ENCODE results near the gene BLM. TPM values are rescaled to one million over a fixed set of nuclear protein-coding genes. Genes with fewer than 3 reads are reported as not detected.

BLM gene
- total RNA-seq, 1 donor from 2014 or later, result 74.7 TPM

DNA sequence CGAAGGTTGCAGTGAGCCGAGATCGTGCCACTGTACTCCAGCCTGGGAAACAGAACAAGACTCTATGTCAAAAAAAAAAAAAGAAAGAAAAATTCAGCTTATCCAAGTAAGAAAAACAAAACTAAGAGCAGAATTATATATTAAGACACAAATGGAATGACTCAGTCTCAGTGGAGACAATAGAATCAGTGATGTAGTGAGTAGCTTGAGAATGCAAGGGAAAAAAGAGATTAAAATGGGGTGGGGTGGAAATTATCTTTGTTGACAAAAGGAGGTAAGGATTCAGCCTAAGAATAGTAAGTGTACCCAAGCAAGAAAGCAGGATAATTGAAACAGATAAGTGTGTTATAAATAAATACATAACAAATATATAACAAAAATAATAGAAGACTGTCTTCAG, 70.7 kb downstream of the BLM start:
- intact Hi-C loops (cut with micrococcal nuclease), result no loop called here

DNA sequence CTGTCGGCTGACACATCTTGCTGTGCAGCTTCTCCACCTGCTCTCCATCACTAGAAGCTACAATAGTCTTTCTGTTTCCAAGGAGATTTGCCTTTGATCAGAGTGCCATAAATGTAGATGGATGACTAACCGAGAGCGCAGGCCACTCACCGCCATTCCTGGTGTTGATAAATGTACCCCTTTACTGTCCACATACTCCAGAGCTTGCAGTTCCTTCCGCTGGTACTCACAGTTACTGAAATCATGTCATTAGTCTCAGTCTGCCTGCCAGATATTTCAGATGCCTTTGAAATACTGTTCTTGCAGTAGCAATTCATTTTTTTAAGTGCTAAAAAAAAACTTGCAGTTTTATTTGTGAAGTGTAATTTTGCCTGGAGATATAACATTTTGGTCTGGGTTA, 72.3 kb downstream of the BLM start:
- intact Hi-C loops (cut with micrococcal nuclease), result no loop called here

DNA sequence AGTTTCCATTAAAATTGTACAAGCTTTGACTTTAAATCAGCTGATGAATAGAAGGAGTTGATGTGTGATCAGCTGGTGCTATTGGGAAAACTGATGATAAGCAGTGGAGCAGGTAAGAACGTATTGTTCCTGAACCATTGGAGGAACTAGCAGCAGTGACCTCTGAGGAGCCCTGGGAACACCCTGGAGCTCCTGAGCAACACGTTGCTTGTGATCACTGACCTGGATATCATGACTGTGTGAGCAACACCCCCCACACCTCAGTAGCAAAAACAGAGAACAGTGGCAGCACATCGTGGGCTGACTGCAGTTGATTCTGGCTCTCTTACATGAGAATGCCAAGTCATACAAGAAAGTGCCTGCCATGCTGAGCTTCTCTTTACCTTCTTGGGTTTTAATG, 72.9 kb downstream of the BLM start:
- intact Hi-C loops (cut with micrococcal nuclease), result no loop called here

DNA sequence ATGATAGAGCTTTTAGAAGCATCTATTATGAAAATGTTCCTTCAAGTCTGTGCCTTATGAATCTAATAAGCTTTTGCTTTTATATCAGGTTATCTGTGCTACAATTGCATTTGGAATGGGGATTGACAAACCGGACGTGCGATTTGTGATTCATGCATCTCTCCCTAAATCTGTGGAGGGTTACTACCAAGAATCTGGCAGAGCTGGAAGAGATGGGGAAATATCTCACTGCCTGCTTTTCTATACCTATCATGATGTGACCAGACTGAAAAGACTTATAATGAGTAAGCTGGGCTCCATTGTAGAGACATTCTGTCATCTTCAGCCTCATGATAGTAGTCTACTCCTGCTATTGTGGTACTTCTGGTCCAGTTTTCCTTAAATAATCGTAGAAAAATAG, 73.4 kb downstream of the BLM start:
- intact Hi-C loops (cut with micrococcal nuclease), result no loop called here

DNA sequence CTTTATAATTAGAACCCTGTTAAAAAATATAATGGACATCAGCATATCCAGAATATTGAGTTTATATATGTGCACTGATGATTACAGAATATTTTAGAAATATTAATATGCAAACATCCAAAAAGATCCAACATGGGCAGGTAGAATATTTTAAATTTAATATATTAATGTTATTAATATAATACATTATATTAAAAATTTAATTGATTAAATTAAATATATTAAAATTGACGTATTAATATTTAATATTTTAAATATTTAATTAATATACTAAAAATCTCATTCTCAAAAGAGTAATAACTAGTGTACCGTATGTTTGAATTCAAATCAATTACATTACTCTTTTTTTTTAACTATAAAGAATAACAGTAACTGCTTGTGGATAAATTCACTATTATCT, 77.4 kb downstream of the BLM start:
- intact Hi-C loops (cut with micrococcal nuclease), result no loop called here

DNA sequence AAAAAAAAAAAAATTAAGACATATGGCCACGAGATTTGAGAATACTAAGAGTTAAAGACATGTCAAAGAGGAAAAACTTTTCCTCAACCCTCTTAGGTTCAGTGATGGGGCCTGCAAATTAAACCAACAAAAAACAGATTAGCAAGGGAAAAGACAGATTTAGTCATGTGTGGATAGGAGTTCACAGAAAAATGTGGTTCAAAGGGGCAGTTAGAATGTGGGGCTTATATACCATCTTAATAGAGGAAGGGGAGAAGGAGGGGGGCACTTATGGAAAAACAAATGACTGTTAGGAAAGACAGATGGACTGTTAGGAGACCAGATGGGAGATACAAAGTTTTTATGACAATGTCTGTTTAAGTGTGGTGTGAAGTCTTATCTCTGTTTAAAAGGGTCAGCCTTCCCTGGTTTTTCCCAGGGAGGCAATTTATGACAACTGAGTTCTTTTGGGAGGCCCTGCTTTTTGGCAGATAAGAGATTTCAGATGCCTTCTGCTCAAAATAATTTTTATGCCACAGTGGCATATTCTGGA, 82.6 kb downstream of the BLM start:
- intact Hi-C loops (cut with micrococcal nuclease), result no loop called here

DNA sequence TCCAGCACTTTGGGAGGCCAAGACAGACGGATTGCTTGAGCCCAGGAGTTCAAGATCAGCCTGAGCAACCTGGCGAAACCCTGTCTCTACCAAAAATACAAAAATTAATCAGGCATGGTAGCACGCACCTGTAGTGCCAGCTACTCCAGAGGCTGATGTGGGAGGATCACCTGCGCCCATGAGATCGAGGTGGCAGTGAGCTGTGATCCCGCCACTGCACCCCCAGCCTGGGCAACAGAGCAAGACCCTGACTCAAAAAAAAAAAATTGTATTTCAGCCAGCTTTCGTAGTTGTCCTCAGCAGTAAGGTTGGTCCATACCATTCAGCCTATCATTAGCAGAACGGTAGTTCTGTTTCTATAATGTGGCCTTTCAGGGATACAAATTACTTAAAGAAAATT, 84.7 kb downstream of the BLM start:
- intact Hi-C loops (cut with micrococcal nuclease), result no loop called here

DNA sequence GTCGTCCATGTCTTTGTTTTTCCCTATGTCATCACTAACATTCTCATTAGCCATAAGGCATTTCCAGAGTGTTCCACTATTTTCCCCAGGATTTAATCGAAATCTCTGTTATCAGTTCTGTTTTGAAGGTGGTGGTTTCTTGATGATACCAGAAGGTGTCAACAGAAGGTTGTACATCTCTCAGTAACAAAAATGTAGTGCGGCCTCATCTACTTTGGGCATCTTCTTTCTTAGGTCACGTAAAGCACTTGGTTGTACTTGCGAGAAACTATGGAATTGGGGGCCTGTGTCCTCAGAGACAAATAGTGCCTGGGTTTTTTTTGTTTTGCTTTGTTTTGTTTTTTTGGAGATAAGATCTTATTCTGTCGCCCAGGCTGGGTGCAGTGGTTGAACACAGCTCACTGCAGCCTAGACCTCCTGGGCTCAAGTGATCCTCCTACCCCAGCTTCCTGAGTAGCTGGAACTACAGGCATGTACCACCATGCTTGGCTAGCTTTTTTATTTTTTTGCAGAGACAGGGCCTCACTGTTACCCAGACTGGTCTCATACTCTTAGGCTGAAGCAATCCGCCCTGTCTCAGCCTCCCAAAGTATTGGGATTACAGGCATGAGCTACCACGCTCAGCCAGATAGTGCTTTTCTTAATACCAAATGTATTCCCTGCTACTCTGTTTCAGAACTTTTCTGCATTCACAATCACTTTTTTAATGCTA, 90.1 kb downstream of the BLM start:
- intact Hi-C loops (cut with micrococcal nuclease), result loop anchor here (1.0 to 2.0 kb wide), 3 partner anchors 8 to 90 kb away; partner anchors contain the start of gene BLM

DNA sequence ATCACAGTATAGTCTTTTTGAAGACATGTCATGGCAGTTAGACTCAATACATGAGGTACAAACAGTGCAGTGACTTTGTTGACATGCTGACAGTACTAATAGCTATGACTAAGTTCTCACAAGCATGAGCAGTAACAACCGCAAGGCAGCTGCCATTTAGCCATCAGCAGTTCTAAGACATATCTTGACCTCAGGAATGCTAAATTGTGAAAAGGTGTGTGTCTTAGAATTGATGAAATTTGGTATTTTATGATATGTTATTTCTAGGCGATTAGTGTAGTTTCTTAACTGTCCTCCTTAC, 90.6 kb downstream of the BLM start:
- intact Hi-C loops (cut with micrococcal nuclease), result loop anchor here (1.0 to 2.0 kb wide), 3 partner anchors 8 to 90 kb away; partner anchors contain the start of gene BLM

DNA sequence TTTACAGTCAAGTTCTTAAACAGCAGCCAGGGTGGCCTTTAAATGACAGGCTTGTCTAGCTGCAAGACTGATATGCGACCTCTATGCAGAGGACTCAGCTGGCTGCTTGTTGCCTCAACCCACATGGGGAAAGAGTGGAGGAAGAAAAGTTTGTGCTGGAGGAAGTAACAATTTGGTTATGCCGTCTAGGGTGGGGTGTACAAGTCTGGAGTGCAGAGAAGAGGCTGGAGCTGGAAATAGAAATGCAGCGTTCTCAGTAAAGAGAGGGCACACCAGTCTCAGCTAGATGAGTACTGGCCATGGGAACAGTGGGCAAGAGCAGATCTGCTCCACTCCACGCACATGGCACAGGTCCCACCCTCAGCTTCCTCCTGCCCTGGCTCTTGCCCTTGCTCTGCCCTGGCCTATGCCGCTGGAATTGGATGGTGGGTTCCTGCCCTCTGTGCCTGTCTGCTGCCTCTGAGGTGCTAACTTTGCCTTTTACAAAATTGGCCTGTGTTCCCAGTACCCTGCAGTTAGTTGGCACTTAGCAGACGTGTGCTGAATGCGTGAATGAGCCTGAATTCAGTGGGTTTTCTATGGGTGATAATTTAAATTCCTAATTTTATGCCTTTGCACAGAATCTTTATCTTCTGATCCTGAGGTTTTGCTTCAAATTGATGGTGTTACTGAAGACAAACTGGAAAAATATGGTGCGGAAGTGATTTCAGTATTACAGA, 91.5 kb downstream of the BLM start:
- intact Hi-C loops (cut with micrococcal nuclease), result no loop called here

DNA sequence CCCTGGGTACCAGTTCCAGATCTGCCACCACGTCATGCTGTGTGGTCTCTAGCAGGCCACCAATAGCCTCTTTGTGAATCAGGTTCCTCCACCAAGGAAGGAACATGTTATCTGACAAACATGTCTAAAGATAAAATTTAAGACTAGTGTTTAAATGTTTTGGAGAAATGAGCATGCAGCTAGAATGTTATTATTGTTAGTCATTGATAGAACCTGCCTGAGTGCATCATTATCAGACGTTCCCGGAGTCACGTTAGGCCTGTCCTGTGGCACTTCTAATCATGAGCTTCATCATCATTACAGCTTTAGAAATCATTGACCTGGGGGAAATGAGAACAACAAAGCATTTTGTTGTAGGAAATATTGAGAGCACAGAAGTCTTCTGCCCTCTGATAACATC, 92.4 kb downstream of the BLM start:
- intact Hi-C loops (cut with micrococcal nuclease), result no loop called here

DNA sequence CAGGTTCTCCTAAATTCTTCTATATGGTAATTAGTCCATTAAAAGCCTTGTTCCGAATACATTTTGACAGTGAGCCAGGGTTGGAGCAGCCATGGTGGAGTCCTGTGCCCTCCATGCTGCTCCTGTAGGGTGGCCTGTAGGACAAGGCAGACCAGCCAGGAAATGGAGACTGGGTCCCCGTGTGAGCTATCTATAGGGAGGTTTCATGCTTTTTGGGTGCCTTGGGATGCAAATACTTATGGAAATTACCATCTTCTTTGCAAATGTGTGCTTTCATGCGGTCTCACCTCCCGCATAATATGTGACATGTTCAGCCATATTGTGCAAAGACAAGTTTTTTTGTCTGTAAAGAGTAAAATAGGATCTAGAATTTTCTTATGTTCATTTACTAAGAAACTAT, 93.2 kb downstream of the BLM start:
- intact Hi-C loops (cut with micrococcal nuclease), result no loop called here

DNA sequence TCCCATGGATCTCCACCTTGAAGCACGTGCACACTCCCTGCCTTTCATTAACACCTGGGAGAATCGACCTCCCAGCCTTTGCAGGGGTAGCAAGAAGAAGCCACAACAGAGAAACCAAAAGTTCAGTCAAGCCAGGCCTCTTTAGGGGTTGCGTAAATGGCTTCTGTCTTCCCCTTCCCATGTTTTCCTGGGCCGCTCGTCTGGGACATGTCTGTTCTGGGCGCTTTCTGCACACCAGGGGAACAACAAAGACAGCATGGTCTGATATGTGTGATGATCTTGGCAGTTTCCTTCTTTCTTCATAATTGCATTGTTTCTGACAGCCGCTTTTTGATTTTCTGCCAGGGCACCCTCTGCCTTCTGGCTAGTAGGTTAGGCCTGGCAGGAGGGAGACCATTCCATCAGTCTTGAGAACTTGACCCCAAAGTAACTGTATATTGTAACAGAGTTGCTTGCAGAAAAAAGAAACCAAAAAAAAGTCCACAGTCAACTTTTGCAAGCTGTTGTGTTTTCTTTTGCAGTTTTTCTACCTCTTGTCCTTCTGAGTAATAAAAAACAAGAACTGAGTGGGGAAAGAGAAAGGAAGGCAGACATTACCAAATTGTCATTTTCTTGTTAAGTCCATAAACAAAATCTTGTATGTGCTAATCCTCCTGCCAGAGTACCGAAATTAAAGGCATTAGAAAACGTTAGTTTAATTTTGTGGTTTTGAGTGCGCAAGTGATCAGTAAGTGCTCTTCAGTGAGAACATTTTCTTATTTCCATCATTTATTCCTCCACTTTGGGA, 95.2 kb downstream of the BLM start:
- intact Hi-C loops (cut with micrococcal nuclease), result no loop called here

DNA sequence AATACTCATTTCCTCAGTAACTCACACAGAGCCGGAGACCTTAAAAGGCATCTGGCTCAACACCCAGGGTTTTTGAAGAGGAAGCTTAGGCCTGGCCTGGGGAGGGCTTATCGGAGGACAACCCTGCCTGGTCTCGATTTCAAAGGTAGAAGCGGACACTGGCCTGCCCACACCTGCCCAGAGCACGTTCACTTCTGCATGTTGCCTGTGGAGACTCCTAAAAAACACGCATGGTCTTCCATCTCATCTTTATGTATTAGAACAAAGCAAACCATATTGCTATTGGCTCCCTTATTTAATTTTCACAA, 95.8 kb downstream of the BLM start:
- intact Hi-C loops (cut with micrococcal nuclease), result no loop called here

DNA sequence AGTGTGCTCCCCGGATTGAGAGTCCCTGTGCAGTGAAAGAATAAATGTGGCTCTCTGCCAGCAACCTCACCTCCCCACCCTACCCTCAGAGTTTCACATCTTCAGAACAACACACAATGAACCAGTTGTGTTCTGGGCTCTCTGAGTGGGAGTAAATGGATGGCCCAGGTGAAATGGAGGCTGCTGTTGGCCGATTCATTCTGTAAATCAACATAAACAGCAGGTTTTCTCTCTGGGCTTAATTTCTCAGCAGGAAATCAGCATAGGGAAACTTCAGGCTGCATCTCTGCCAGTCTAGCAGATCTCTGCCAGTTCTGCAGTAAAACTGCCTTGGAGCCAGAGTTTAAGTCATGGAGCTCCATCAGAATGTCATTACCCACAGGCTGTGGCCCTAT, 96.6 kb downstream of the BLM start:
- intact Hi-C loops (cut with micrococcal nuclease), result loop anchor here (2.0 kb wide), 2 partner anchors 39 to 57 kb away; no protein-coding TSS in a partner anchor

DNA sequence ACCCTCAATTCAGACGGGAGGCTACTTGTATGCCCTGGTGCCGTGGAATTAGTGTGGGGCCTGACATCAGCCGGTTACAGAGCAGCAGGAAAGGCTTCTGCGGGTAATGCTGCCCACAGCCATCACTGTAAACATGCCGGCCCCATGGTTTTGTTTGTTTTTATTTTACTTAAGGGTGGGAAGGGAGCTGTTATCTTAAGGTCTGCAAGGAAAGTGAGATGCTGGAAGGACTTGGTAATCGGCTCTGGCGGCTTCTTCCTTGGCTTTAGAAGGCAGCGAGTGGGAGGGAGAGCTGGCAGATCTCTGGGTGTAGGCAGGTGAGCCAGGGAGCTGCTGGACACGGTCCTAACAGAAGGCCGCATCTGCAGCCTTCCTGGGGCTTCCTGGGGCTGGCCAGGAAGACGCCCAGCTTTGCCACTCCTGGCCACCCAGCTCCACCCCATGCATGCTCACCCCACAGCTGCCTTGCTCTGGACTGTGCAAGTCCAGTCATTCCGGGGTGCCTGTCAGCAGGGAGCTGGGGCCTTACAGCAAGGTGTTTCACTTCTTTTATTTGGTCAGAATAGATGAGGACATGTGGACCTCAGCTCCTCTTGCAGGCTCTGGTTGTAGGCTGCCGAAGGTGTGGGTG, 97.2 kb downstream of the BLM start:
- intact Hi-C loops (cut with micrococcal nuclease), result loop anchor here (2.0 kb wide), 2 partner anchors 38 to 56 kb away; no protein-coding TSS in a partner anchor

DNA sequence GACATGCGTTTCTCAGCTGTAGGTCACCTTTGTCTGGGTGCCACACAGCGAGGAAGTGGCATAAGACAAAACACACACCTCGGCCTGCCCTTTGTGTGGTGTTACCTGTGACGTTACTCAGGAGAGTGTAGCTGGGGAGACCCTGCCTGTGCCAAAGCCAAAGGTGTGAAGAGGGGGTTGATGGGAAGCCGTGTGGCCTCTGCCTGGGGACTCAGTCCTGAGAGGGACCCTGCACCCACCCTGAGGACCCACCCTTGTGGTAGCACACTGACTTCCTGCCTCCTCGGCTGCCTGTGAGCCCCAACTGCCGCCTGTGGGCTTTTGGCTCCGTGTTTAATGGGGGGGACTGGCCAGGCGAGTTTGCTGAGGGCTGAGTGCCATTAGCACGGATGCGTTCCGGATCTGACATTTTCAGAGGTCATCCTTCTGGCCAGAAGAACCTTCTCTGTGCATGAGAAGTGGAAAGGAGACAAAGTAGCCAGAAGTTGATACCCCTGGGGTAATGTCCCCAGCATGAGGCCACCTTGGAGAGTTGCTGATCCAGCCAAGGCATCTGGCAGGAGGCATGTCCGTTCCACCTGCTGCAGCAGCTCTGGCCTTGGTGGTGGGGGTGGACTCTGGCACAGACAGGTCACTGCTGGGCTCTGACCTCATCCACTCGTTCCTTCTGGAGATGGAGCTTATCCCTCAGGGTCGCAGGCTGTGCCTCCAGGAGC, 99.4 kb downstream of the BLM start:
- intact Hi-C loops (cut with micrococcal nuclease), result loop anchor here (5.0 kb wide), 2 partner anchors 169 to 244 kb away; no protein-coding TSS in a partner anchor

DNA sequence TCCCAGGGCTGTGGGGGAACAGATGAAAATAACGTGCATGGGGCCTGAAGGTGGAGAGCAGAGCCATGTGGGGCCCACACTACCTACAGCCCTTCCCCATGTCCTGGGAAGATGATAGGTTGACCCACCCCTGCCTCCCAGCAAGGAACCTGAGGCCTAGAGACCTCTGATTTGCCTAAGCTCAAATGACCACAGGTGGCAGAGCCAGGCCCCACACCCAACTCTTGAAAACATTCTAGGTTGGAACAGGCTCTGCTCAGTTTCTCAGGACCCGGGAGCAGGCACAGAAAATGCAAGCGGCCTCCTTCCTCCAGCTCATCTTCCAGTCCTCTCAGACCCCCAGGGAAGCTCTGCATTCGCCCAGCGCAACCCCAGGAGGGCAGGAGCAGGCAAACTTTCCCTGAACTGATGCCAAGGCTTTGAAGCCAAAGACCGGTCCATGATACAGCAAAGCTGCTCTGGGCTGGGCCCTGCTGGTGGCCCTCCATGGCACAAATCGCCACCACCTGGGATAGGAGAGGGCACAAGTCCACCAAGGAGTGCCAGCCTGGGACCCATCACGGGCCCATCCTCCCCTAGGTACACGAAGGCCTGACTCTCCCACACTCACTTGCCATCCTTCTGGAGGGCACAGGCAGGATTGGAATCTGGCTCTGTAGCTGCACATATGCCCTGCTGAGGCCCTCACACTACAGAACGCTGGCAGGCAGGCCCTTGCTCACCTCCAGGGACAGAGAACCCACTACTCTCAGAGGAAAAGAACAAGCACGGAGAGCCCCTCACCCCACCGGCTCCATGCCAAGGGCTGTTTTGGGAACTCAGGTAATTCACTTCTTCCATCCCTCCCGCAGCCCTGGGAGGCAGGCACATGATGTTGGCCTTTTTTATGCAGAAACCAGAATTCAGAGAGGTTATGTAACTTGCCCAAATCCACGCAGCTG, 100.2 kb downstream of the BLM start:
- intact Hi-C loops (cut with micrococcal nuclease), result loop anchor here (5.0 kb wide), 2 partner anchors 170 to 245 kb away; no protein-coding TSS in a partner anchor

All from T-helper 1 cell treated with Interleukin-12 subunit alpha and Interleukin-12 subunit beta and Interleukin-4 antibody, amounts not matched to agents 30 ng/mL and 1 ng/mL, for 36 hours (primary cell).